Astrocyte of the spinal cord (primary cell): ENCODE data around the gene SLC17A6.

Experiments
- DNase-seq: peaks from one replicate; pipeline ENCODE4 v3.0.0; 2011; ENCODE audit warnings: low read depth, low spot score
- H3K4me3 ChIP-seq: 2 replicates; pipeline ENCODE4 v1.5.1; 2011; ENCODE audit warnings: low read depth, mild to moderate bottlenecking, low read length, moderate library complexity
- CTCF ChIP-seq: IDR thresholded peaks from 2 replicates; pipeline ENCODE4 v1.5.1; 2012; ENCODE audit warnings: low read depth, mild to moderate bottlenecking, low read length, inconsistent platforms
- in situ Hi-C: cut with HindIII; loops from 2 replicates; pipeline ENCODE4 v1.10.0; 2017; ENCODE audit warnings: low sequenced_read_pairs

SLC17A6 gene

DNA sequence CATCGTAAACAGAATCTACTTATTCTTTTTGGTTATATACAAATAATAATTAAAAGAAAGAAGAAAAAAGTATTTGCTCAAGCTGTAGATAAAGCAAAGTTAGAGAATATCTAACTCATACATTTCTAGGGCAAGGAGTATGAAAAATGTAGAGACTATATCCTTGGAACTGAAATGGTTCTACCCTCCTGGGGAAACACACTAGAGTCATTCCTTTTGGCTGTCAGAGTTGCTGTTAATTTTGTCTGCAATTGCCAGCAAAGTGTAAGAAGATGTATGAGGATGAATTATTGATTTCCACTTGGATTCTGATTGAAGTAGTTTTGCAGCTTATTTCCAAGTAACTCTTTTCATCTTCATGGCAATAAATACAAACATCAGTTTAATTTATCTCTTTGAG lies 69.1 kb downstream of the SLC17A6 start:
- H3K4me3 ChIP-seq, result no peak overlapping the region
- no peak for DNase-seq
- in situ Hi-C loops, result no loop called here
- TF ChIP-seq CTCF, result no peak

GRCh38 chr11:22407921-22408320 lies 69.7 kb downstream of the SLC17A6 start:
- no peak overlapping the region for H3K4me3 ChIP-seq
- TF ChIP-seq CTCF, result no peak
- in situ Hi-C loops, result no loop called here
- DNase-seq, result no peak

- no peak for DNase-seq
- TF ChIP-seq CTCF, result no peak
- in situ Hi-C loops, result no loop called here
- H3K4me3 ChIP-seq, result no peak overlapping the region
Measured at GRCh38 chr11:22415476-22415875, 77.3 kb downstream of the SLC17A6 start.

GRCh38 chr11:22416462-22416861 lies 78.3 kb downstream of the SLC17A6 start:
- in situ Hi-C loops, result no loop called here
- H3K4me3 ChIP-seq, result no peak overlapping the region
- no peak for DNase-seq
- no peak for TF ChIP-seq CTCF

GRCh38 chr11:22426915-22427314 lies 88.7 kb downstream of the SLC17A6 start:
- TF ChIP-seq CTCF, result peak; percentile 5
- H3K4me3 ChIP-seq, result no peak overlapping the region
- no peak for DNase-seq
- in situ Hi-C loops, result no loop called here
